Measurements from ENCODE around the gene IFRD1.
A peak's percentile ranks its signal among the peaks of the same experiment; 100 is the strongest.
"Not testable (repeated sequence)": the region's sequence is repeated elsewhere in the genome, so short reads cannot be mapped to it uniquely, and the experiment has no call there.

IFRD1 gene

GRCh38 chr7:112488264-112488552, 37.9 kb downstream of the IFRD1 start:
- no peak for DNase-seq

- no peak for DNase-seq
Measured at GRCh38 chr7:112492186-112492585, 41.9 kb downstream of the IFRD1 start.

GRCh38 chr7:112494656-112495055, 44.4 kb downstream of the IFRD1 start:
- no peak for DNase-seq

GRCh38 chr7:112495156-112495788, 45.0 kb downstream of the IFRD1 start:
- no peak for DNase-seq

GRCh38 chr7:112495810-112496462, 45.7 kb downstream of the IFRD1 start:
- peak; percentile 39 for DNase-seq

GRCh38 chr7:112497481-112497880, 47.2 kb downstream of the IFRD1 start:
- no peak for DNase-seq

- no peak for DNase-seq
Measured at GRCh38 chr7:112500619-112501018, 50.4 kb downstream of the IFRD1 start.

GRCh38 chr7:112501801-112502503, 51.7 kb downstream of the IFRD1 start:
- DNase-seq: no peak

GRCh38 chr7:112502700-112503099, 52.4 kb downstream of the IFRD1 start:
- no peak for DNase-seq

- no peak for DNase-seq
Measured at GRCh38 chr7:112503361-112503972, 53.2 kb downstream of the IFRD1 start.

GRCh38 chr7:112504093-112504695, 53.9 kb downstream of the IFRD1 start:
- no peak for DNase-seq

GRCh38 chr7:112505495-112505894, 55.2 kb downstream of the IFRD1 start:
- DNase-seq: no peak

- no peak for DNase-seq
Measured at GRCh38 chr7:112508404-112508803, 58.1 kb downstream of the IFRD1 start.

- no peak for DNase-seq
Measured at GRCh38 chr7:112509402-112509801, 59.1 kb downstream of the IFRD1 start.

- no peak for DNase-seq
Measured at GRCh38 chr7:112510001-112510742, 59.9 kb downstream of the IFRD1 start.

- no peak for DNase-seq
Measured at GRCh38 chr7:112510743-112511110, 60.5 kb downstream of the IFRD1 start.

- DNase-seq: no peak
Measured at GRCh38 chr7:112511451-112512202, 61.4 kb downstream of the IFRD1 start.

- peak; percentile 26 for DNase-seq
Measured at GRCh38 chr7:112512451-112513210, 62.4 kb downstream of the IFRD1 start.

- no peak for DNase-seq
Measured at GRCh38 chr7:112515989-112516388, 65.7 kb downstream of the IFRD1 start.

GRCh38 chr7:112516418-112516817, 66.2 kb downstream of the IFRD1 start:
- DNase-seq: not testable (repeated sequence)

GRCh38 chr7:112517487-112517886, 67.2 kb downstream of the IFRD1 start:
- no peak for DNase-seq
